NCI-H446 (cell line): ENCODE data around the gene ZNF280A.
A peak's percentile ranks its signal among the peaks of the same experiment; 100 is the strongest.

Source experiments
- DNase-seq, 2 experiments: peaks; one replicate each; lab custom pipeline; 2025; lab: John Stamatoyannopoulos, UW

ZNF280A gene

GRCh38 chr22:22520020-22520656 lies at the start of gene ZNF280A:
ZNF280A (minus strand) TSS chr22:22520270; CDS start chr22:22515630, 4,640 bp downstream.
- no peak for DNase-seq

DNA sequence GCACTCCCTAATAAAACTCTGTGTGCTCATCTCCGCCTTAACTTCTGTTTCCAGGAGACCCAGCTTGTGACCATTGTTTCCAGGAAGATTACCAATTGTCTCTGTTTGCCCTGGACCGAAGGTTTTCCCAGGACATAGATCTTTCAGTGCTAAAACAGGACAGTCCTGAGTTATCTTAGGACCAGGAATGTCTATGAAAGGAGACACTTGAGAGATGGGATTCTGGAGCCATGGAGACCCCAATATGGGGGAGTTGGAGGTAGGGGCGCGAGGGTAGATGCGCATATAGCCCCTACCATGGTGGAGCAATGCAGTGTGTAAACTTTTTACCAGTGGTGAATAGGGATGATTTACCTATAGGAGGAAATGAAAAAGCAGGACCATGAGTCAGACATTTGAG lies 49.1 kb upstream of the ZNF280A start:
- DNase-seq: no peak

GRCh38 chr22:22565981-22566380 lies 45.9 kb upstream of the ZNF280A start:
- DNase-seq: no peak

DNA sequence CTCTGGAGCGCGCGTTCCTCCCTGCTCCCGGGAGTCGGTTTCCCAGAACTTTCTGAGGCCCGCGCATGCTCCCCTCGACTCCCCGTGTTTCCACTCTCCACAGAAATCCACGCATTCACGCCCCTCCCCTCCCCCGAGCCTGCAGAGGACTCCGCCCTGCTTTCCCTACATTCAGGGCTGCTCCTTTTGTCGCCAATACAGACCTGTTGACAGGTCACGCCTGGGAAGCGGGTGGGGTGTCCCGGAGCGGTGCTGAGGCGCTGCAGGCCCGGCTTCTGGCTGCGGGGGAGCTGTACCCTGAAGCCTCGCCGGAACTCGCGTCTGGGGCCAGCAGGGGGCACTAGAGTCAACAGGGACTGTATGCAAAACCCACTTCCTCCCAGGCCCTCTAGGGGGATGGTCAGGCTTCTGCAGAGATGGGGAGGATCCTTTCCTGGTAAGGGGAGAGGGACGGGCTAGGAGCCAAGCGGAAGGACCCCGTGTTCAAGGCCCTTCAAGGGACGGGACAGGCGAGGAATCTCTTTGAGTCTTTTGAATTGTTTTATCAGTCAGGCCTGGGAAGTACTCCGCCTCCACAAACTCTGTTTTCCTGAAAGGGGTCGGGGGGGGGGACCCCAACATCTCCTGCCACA lies 39.0 kb upstream of the ZNF280A start, which contains the start of gene PRAME:
Gene PRAME (minus strand): TSS at position 294 of the 632 bp plus-strand sequence. CDS start 2,433 bp downstream, outside the sequence.
- peak; percentile 26 to 75 for DNase-seq

DNA sequence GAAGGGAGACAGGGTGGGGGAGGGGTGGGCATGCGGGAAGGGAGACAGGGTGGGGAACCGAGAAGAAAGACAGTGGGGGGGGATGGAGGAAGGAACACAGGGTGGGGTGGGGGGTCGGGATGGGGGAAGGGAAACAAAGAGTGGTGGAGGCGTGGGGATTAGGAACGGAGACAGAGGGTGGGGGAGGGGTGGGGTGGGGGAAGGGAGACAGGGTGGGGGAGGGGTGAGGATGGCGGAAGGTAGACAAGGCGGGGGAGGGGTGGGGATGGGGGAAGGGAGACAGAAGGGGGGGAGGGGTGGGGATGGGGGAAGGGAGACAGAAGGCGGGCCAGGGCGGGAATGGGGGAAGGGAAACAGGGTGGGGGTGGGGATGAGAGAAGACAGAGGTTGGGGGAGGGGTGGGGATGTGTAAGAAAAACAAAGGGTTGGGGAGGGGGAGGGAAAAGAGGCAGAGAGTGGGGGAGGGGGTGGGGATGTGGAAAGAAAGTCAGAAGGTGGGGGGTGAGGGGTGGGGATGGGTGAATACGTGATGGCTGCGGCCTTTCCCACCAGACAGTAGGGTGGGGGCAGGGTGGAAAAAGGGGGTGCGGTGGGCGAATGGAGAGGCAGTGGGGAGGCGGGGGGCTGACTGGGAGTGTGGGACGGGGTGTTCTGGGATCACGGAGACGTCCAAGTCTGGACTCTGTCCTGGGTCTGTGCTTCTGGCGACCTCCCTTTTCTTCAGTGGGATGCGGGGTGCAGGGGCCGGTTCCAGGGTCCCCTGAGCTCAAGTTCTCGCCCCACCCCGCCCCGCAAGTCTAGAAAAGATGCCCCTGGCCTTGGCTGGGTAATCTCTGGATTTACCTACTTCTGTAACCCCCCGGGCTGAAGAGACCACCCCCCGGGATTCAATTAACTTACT lies 38.3 kb upstream of the ZNF280A start:
- DNase-seq: no peak

- DNase-seq: no peak
Measured at GRCh38 chr22:22556995-22557925, 37.2 kb upstream of the ZNF280A start.

DNA sequence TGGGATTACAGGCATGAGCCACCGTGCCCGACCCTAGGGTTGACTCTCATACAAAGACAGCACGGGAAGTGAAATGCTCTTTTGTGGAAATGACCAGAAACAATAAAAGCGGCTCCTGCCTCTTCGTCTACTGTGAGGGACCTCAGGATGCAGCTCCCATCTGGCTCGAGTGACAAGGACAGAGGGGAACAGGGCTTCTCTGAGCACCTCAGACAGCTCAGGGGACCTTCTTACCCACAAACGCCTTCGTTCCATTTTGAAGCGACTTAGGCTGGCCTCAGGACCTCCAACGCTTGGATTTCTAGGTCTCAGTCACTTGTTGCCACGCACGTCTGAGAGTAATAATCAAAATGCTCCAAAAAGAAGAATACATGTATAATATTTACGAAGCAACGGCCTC lies 36.5 kb upstream of the ZNF280A start:
- DNase-seq: no peak

GRCh38 chr22:22555596-22555995 lies 35.5 kb upstream of the ZNF280A start:
- DNase-seq: no peak

- no peak for DNase-seq
Measured at GRCh38 chr22:22554587-22555284, 34.7 kb upstream of the ZNF280A start.

- DNase-seq: no peak
Measured at GRCh38 chr22:22553735-22554586, 33.9 kb upstream of the ZNF280A start.

DNA sequence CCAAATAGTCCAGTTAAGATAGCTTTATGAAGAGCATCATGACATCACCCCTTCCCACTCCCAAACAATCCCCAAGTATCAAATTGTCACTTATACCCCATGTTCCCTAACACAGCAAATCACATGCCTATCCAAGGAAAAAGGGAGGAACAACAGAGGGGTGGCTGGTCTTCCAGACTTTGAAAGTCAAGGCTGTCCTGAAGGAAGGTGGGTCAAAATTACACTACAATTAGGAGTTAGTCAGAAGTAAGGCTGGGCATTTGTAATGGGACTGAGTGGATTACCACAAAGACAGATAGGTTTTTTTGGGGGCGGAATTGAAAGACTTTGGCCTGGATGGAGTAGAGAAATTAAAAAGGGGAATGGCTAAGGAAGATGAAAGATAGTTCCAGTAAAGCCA lies 33.1 kb upstream of the ZNF280A start:
- no peak for DNase-seq

- no peak for DNase-seq
Measured at GRCh38 chr22:22552630-22553029, 32.6 kb upstream of the ZNF280A start.

DNA sequence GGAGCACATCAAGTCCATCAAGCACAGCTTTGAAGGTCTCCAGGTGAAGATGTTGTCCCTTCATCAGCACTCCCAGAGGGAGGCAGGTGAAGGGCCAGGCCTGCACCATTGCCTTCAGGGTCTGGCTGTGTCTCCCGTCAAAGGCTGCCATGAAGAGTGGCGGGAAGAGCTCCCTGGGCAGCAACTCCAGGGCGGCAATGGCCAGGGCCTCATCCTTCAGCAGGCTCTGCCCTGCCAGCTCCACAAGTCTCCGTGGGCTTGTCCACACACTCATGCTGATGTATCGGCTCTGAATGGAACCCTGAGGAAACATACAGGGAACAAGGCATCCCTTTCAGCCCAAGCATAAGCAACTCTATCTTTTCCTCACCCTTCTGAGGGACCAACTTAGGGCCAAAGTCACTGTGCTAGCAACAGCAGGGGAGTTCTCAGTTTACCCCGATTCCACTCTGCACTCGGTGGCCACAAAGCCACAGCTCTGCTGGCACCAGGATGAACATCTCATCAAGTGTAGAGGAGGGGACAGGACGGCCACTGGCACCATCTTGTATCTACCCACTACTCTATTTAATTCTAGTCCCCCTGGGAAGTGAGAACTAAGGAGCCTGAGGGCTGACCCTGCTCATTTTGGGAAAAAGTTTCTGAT lies 30.8 kb upstream of the ZNF280A start:
- DNase-seq: no peak

DNA sequence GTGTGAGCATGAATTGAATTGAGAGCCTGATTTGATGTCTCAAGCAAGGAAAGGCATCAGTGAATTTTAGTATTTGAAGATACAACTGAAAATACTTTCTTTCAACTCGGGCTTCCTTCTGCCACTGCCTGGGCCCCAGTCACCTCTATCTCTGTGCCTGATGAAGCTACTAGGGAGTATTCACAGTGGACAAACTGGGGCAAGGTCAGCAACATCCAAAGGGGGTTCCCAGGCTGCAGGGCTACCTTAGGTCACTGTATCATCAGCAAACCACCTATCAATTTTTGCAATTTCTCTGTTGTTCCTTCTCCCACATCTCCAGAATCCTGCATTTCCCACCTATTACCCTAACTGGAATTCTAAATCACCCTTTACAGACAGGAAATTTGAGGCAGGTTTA lies 28.8 kb upstream of the ZNF280A start:
- no peak for DNase-seq

DNA sequence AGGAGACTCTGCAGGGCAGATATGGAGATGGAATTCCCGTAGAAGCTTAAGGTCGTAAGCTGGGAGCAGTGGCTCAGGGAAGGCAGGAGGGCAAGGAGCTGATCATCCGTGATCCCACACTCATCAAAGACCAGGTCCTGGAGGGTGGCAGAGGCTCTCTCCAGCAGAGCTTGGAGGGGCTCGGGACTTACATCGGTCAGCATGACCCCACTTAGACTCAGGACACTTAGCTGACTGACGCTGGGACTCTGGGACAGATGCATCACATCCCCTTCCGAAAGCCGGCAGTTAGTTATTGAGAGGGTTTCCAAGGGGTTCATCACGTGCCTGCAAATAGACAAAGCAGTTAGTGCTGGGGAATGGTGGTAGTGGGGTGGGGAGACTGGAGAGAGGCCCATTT lies 28.2 kb upstream of the ZNF280A start:
- no peak for DNase-seq

DNA sequence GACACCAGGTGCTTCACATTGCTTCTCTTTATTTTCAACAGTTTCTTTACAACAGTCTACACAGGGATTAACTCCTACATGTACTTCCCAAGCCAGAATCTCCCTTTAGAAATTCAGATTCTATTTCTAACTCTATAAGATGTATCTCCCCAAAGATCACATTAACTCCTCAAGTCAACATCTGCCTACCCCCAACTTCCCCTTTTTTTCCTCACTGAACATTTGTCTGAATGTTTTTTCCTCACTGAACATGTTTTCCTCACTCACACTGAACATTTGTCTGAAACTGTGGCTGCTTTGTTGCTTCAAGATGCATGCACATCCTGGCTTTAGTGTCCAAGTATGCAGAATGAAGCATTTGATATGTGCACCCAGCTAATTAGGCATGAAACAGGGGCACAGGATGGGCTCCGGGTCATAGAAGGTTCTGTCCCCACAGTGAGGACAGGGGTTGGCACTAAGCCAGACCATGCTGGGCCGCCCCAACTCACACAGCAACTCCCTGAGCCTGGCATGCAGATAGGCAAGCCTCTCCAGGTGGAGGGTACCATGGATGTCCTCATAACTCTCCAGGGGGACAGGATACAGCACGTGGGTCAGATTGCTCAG lies 27.7 kb upstream of the ZNF280A start:
- DNase-seq: no peak

GRCh38 chr22:22547226-22547625 lies 27.2 kb upstream of the ZNF280A start:
- DNase-seq: no peak

DNA sequence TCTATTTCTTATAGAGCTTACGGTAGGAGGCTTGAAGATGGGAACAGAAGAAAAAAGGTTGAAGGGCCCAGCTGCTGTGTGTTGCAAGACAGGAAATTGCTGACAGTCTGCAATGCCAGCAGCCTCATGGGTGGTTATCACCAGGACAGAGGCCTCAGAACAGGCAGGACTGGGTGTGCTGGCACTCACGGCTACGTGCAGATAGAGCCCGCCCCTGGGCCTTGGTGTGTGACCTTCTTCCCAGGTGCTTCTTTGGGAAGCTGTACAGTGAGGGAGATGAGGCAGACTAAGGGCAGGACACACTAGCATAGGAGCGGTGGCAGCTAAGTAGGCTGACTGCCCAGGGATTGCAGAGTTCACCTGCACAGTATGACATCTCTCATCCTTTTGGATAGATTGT lies 26.4 kb upstream of the ZNF280A start:
- DNase-seq: no peak

DNA sequence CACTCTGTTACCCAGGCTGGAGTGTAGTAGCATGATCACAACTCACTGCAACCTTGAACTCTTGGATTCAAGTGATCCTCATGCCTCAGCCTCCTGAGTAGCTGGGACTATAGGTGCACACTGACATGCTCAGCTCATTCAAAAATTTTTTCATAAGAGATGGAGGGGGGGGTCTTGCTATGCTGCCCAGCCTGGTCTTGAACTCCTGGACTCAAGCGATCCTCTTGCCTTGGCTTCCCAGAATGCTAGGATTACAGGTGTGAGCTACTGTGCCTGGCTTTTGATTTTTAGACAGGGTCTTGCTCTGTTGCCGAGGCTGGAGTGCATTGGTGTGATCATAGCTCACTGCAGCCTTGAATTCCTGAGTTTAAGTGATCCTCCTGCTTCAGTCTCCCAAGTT lies 25.0 kb upstream of the ZNF280A start:
- DNase-seq: no peak
